ENCODE measurements around the gene ITGA2B. TPM values are rescaled to one million over a fixed set of nuclear protein-coding genes. Genes with fewer than 3 reads are reported as not detected.
A peak's percentile ranks its signal among the peaks of the same experiment; 100 is the strongest.
"Not testable (repeated sequence)": the region's sequence is repeated elsewhere in the genome, so short reads cannot be mapped to it uniquely, and the experiment has no call there.

The ITGA2B gene
- total and polyA plus RNA-seq, 2 donors, result 0.56 to 2.3 TPM

- DNase-seq (ENCODE audit: extremely low spot score); H3K36me3 ChIP-seq (ENCODE audit: insufficient read depth); H3K4me1 ChIP-seq (ENCODE audit: insufficient read depth); H3K4me3 ChIP-seq (ENCODE audit: low read depth, low read length); H3K27ac ChIP-seq (ENCODE audit: low read depth): not testable (repeated sequence)
- WGBS, result 89% methylated on average over 5 of the region's 5 CpGs
These were observed 59.2 kb downstream of the ITGA2B start for GRCh38 chr17:44330263-44330662.

DNA sequence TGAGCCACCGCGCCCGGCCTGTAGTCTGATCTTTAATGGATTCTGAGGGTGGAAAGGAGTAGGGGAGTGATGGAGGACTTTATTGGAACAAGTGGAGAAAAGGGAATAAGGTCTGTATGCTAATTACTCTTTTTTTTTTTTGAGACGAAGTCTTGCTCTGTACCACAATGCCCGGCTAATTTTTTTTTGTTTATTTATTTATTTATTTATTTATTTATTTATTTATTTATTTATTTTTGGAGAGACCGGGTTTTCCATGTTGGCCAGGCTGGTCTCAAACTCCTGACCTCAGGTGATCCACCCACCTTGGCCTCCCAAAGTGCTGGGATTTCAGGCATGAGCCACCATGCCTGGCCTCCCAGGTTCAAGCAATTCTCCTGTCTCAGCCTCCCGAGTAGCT is 59.9 kb downstream of the ITGA2B start:
- H3K27ac ChIP-seq (ENCODE audit: low read depth), result not testable (repeated sequence)
- 83% methylated on average over 7 of the region's 7 CpGs for whole genome bisulfite sequencing

DNA sequence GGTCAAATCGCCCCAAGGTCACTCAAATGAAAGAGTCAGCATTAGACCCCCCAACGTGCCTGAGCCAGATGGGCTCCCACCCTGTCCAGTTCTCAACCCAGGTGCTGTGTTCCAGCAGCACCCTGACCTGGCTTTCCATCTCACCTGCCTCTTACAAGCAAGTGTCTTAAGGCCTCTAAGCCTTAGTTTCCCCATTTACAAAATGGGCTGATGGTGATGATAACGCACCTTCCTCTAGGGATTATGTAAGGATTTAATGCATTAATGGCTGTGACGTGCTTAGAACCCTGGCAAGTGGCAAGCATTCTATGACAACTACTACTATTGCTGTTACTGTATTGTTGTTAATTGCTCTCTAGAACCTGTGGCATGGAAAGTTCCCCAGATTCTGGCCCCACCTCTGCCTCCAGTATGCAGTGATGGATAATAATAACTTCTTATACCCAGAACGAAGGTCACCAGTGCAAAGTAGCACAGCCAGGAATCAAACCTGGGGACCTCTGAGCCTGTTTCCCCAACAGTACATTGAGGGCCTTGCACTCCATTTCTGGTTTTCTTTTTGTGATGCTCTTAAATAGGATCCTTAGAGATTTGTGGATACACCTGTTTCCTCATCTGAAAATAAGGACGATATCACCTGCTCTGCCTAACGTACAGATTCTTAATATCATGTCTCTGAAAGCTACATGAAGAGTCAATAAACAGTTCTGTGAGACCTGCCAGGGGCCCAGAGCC is 61.6 kb downstream of the ITGA2B start:
- Histone ChIP-seq H3K4me1 (ENCODE audit: insufficient read depth) (no peaks in the 10 kb centered on the region), H3K4me3 (ENCODE audit: low read depth, low read length) (no peak overlapping the region), H3K36me3 (ENCODE audit: insufficient read depth) (no peaks in the 10 kb centered on the region), H3K27ac (ENCODE audit: low read depth) (no peak overlapping the region)
- DNase-seq (ENCODE audit: extremely low spot score), result no peak
- WGBS, result 73% methylated on average over 7 of the region's 7 CpGs

More for the DNA sequence above, 59.9 kb downstream of the ITGA2B start:
- not testable (repeated sequence) for H3K4me3 ChIP-seq (ENCODE audit: low read depth, low read length); H3K36me3 ChIP-seq (ENCODE audit: insufficient read depth); H3K4me1 ChIP-seq (ENCODE audit: insufficient read depth); DNase-seq (ENCODE audit: extremely low spot score)

DNA sequence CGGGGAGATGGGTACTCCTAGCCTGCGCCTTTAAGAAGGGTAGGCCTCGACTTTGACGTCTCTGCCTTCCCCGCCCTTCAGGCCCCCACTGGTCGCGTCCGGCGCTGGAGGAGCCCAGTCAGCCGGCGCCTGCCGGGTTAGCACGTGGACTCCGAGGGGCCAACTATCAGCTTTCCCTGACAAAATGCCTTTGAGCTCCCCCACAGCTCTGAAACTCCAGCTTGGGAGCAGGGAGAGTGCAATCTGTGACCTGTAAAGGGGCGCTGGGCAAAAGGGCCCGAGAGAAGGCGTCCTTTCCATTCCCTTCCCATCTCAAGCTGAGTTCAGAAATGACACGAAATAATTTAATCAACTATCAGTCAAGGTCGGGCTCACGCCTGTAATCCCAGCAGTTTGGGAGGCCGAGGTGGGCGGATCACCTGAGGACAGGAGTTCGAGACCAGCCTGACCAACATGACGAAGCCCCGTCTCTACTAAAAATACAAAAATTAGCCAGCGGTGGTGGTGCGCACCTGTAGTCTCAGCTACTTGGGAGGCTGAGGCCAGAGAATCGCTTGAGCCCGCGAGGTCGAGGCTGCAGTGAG is 62.5 kb downstream of the ITGA2B start:
- 25% methylated on average over 31 of the region's 31 CpGs for WGBS
- Histone ChIP-seq H3K4me1 (ENCODE audit: insufficient read depth) (no peaks in the 10 kb centered on the region), H3K36me3 (ENCODE audit: insufficient read depth) (no peaks in the 10 kb centered on the region), H3K27ac (ENCODE audit: low read depth) (no peak overlapping the region), H3K4me3 (ENCODE audit: low read depth, low read length) (peak overlapping the region; percentile 85)
- DNase-seq (ENCODE audit: extremely low spot score), result peak; percentile 90

DNA sequence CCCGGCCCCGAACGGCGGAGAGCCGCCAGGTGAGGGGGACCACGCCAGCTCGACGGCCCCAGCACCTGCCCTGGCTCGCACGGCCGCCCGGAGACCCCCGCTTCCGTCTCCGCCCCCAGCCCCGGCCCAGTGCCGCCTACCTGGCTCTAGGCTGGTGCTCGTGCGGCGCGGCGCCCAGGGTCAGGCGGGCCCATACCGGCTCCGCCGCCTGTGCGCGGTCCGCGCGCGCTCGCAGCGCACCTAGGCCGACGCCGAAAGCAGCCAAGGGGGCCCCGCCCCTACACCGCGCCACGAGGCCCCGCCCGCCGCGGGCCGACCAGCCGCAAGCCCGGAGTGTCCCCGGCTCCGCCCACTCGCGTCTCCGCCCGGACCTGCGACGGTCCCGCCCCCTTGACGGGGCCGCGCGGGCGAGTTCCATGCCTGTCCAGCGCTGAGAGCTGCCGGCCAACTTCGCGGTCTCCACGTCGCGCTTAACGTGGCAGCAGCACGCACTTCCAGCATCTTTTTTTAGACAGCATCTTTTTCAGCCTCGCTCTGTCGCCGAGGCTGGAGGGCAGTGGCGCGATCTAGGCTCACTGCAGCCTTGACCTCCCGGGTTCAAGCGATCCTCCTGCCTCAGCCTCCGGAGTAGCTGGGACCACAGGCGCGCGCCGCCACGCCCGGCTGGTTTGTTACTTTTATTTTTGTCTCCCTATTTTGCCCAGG is 64.7 kb downstream of the ITGA2B start, which contains the start of gene SLC25A39:
TSS of gene SLC25A39 (minus strand) at position 253 of the 705 bp plus-strand sequence. CDS start 1,261 bp downstream, outside the sequence.
- peak within 1 kb of the TSS; percentile 94 for H3K27ac ChIP-seq (ENCODE audit: low read depth)
- under 1% methylated on average over 85 of the region's 85 CpGs for WGBS
- H3K36me3 ChIP-seq (ENCODE audit: insufficient read depth), result no peaks in the 10 kb centered on the region
- peak within 1 kb of the TSS; percentile 85 for H3K4me3 ChIP-seq (ENCODE audit: low read depth, low read length)
- no peaks in the 10 kb centered on the region for H3K4me1 ChIP-seq (ENCODE audit: insufficient read depth)
- DNase-seq (ENCODE audit: extremely low spot score), result peak; percentile 75

DNA sequence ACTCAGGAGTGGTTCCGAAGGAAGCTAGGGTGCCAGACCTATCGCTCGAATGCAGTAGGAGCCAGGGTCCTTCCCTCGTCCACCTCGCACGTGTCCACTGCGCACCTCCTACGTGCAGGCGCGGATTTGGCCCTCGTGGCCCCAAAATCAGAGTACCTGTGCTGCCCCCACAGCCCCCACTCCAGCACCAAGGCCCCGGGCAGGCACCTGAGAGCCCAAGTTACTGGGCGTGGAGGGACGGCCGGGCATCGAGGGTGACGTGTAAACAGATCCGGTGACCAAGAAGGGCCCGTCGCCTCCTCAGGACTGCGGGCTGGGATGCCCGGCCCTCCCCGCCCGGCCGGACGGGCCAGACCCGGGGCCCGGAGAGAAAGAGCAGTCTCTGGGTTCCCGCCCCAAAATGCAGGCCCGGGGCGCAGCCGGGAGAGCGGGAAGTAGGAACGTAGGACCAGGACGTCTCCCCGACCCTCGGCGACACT is 65.3 kb downstream of the ITGA2B start:
- 2% methylated on average over 38 of the region's 38 CpGs for WGBS
- Histone ChIP-seq H3K4me3 (ENCODE audit: low read depth, low read length) (peak overlapping the region; percentile 85), H3K36me3 (ENCODE audit: insufficient read depth) (no peaks in the 10 kb centered on the region), H3K27ac (ENCODE audit: low read depth) (no peak overlapping the region), H3K4me1 (ENCODE audit: insufficient read depth) (no peaks in the 10 kb centered on the region)
- no peak for DNase-seq (ENCODE audit: extremely low spot score)

DNA sequence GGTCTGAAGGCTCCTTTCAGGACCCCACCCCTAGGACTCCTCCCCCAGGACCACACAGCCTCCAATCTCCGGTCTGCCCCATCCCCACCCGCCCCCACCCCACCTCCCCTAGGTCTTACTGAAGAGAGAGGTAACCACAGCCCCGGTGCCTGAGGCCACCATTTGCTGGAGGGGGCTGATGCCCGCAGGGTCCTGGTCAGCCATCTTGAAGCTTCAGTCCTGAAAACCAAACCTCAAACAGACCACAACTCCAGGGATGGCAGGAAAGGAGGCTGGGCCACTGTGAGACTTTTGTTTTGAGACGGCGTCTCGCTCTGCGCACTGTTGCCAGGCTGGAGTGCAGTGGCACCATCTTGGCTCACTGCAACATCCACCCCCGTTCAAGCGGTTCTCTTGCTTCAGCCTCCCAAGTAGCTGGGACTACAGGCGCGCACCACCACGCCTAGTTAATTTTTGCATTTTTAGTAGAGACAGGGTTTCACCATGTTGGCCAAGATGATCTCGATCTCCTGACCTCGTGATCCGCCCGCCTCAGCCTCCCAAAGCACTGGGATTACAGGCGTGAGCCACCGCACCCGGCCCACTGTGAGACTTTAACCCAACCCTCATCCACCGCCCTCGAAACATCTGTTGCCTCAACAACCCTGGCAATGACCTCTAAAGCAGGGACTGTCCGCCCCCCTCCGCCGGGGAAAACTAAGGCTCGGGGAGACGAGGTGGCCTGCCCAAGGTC is 65.9 kb downstream of the ITGA2B start:
- no peak overlapping the region for H3K27ac ChIP-seq (ENCODE audit: low read depth)
- 55% methylated on average over 27 of the region's 27 CpGs for WGBS
- no peak for DNase-seq (ENCODE audit: extremely low spot score)

GRCh38 chr17:44322236-44322895 is 67.1 kb downstream of the ITGA2B start:
- WGBS, result 93% methylated on average over 11 of the region's 11 CpGs
- no peaks in the 10 kb centered on the region for H3K36me3 ChIP-seq (ENCODE audit: insufficient read depth)
- no peak overlapping the region for H3K27ac ChIP-seq (ENCODE audit: low read depth)
- H3K4me1 ChIP-seq (ENCODE audit: insufficient read depth), result no peaks in the 10 kb centered on the region
- no peak overlapping the region for H3K4me3 ChIP-seq (ENCODE audit: low read depth, low read length)
- no peak for DNase-seq (ENCODE audit: extremely low spot score)

More for the DNA sequence above, 65.9 kb downstream of the ITGA2B start:
- Histone ChIP-seq H3K36me3 (ENCODE audit: insufficient read depth) (no peaks in the 10 kb centered on the region), H3K4me1 (ENCODE audit: insufficient read depth) (no peaks in the 10 kb centered on the region), H3K4me3 (ENCODE audit: low read depth, low read length) (peak overlapping the region; percentile 85)

Small RNA genes within 50 kb of the gene (small RNA-seq; reads per million reads assigned to genes)
- not detected for gene RN7SL258P

Other genes starting within 250 kb of the ITGA2B start
- 1.5 TPM for gene HROB, start 247.7 kb downstream of the ITGA2B start, total RNA-seq
- gene HROB, start 247.7 kb downstream of the ITGA2B start, polyA plus RNA-seq, result 0.87 TPM
- gene ASB16, start 218.9 kb downstream of the ITGA2B start, total RNA-seq, result 0.69 TPM
- 1.2 TPM for gene ASB16, start 218.9 kb downstream of the ITGA2B start, polyA plus RNA-seq
- gene TMUB2, start 202.7 kb downstream of the ITGA2B start, total RNA-seq, result 20.2 TPM
- 48.7 TPM for gene TMUB2, start 202.7 kb downstream of the ITGA2B start, polyA plus RNA-seq
- gene ATXN7L3, start 189.8 kb downstream of the ITGA2B start, total RNA-seq, result 20.0 TPM
- 47.4 TPM for gene ATXN7L3, start 189.8 kb downstream of the ITGA2B start, polyA plus RNA-seq
- 54.4 TPM for gene UBTF, start 170.0 kb downstream of the ITGA2B start, total RNA-seq
- 76.9 TPM for gene UBTF, start 170.0 kb downstream of the ITGA2B start, polyA plus RNA-seq
- gene SLC4A1, start 121.5 kb downstream of the ITGA2B start, total RNA-seq, result 6.7 TPM
- gene SLC4A1, start 121.5 kb downstream of the ITGA2B start, polyA plus RNA-seq, result not detected
- 2.0 TPM for gene RUNDC3A, start 81.0 kb downstream of the ITGA2B start, total RNA-seq
- gene RUNDC3A, start 81.0 kb downstream of the ITGA2B start, polyA plus RNA-seq, result 1.8 TPM
- gene SLC25A39, start 64.8 kb downstream of the ITGA2B start, total RNA-seq, result 27.9 TPM
- 74.9 TPM for gene SLC25A39, start 64.8 kb downstream of the ITGA2B start, polyA plus RNA-seq
- gene GRN, start 44.3 kb downstream of the ITGA2B start, total RNA-seq, result 155 TPM
- gene GRN, start 44.3 kb downstream of the ITGA2B start, polyA plus RNA-seq, result 241 TPM
- gene FAM171A2, start 25.8 kb downstream of the ITGA2B start, total RNA-seq, result 5.7 TPM
- gene FAM171A2, start 25.8 kb downstream of the ITGA2B start, polyA plus RNA-seq, result 0.84 TPM
- gene GPATCH8, start 113.8 kb upstream of the ITGA2B start, total RNA-seq, result 63.4 TPM
- 19.3 TPM for gene GPATCH8, start 113.8 kb upstream of the ITGA2B start, polyA plus RNA-seq
- gene FZD2, start 167.8 kb upstream of the ITGA2B start, total RNA-seq, result 9.8 TPM
- 14.7 TPM for gene FZD2, start 167.8 kb upstream of the ITGA2B start, polyA plus RNA-seq